Fibroblast of lung (primary cell): Measurements from ENCODE around the gene PCDHGA1. TPM values are rescaled to one million over a fixed set of nuclear protein-coding genes. Genes with fewer than 3 reads are reported as not detected.
A peak's percentile ranks its signal among the peaks of the same experiment; 100 is the strongest.

Experiments used
- DNase-seq, 2 donors: peaks; one replicate each; pipeline versions ENCODE4 v3.0.0 to v3.0.0-alpha.2; 2010; ENCODE audit warnings: low read depth in 2 of 2
- H2AFZ ChIP-seq: 2 replicates; pipeline ENCODE4 v1.5.1; 2012; ENCODE audit warnings: low read length, control low read depth, inconsistent platforms
- H3K27ac ChIP-seq: 2 replicates; pipeline ENCODE4 v1.5.1; 2011; ENCODE audit warnings: low read length, control low read depth; ENCODE audit not compliant: insufficient read depth
- H3K27me3 ChIP-seq: 2 replicates; pipeline ENCODE4 v1.5.1; 2011; ENCODE audit warnings: mild to moderate bottlenecking, low read length; ENCODE audit not compliant: control insufficient read depth, insufficient read depth
- H3K36me3 ChIP-seq: 2 replicates; pipeline ENCODE4 v1.5.1; 2011; ENCODE audit warnings: low read length; ENCODE audit not compliant: control insufficient read depth, insufficient read depth
- H3K4me1 ChIP-seq: 2 replicates; pipeline ENCODE4 v1.5.1; 2011; ENCODE audit warnings: low read length; ENCODE audit not compliant: control insufficient read depth, insufficient read depth; ENCODE audit errors: extremely low read depth
- H3K4me2 ChIP-seq: 2 replicates; pipeline ENCODE4 v1.5.1; 2011; ENCODE audit warnings: low read length, control low read depth; ENCODE audit not compliant: insufficient read depth; ENCODE audit errors: extremely low read depth
- H3K4me3 ChIP-seq, 4 experiments: fragments of 200-600 bp in 1 of 4; sonication (generic) in 1 of 4; replicated peaks in 1 of 4; 2 replicates each; pipeline ENCODE4 v1.5.1; 2011 to 2016; ENCODE audit warnings: low read length in 4 of 4, low read depth in 3 of 4, mild to moderate bottlenecking in 3 of 4, control low read depth in 2 of 4, inconsistent platforms in 1 of 4, mixed read lengths in 1 of 4; ENCODE audit not compliant: insufficient read depth in 1 of 4; ENCODE audit errors: control extremely low read depth in 1 of 4
- H3K79me2 ChIP-seq: 2 replicates; pipeline ENCODE4 v1.5.1; 2012; ENCODE audit warnings: mild to moderate bottlenecking, low read length, inconsistent platforms; ENCODE audit not compliant: control insufficient read depth, insufficient read depth
- H3K9ac ChIP-seq: 2 replicates; pipeline ENCODE4 v1.5.1; 2011; ENCODE audit warnings: mild to moderate bottlenecking, low read length, control low read depth; ENCODE audit not compliant: insufficient read depth
- H3K9me3 ChIP-seq: 2 replicates; pipeline ENCODE4 v1.5.1; 2012; ENCODE audit warnings: low read depth, low read length; ENCODE audit not compliant: control insufficient read depth, insufficient read depth
- H4K20me1 ChIP-seq: 2 replicates; pipeline ENCODE4 v1.5.1; 2011; ENCODE audit warnings: low read length; ENCODE audit not compliant: control insufficient read depth, insufficient read depth; ENCODE audit errors: extremely low read depth
- CTCF ChIP-seq, 2 donors: IDR thresholded peaks in 1 of 2; conservative IDR thresholded peaks in 1 of 2; 1 replicate in 1 of 2; 2 replicates in 1 of 2; pipeline ENCODE4 v1.5.1; 2011 to 2012; ENCODE audit warnings: low read length in 2 of 2, control low read depth in 1 of 2, inconsistent platforms in 1 of 2, low read depth in 1 of 2, mild to moderate bottlenecking in 1 of 2
- EZH2 ChIP-seq: IDR thresholded peaks from 2 replicates; pipeline ENCODE4 v1.5.1; 2012; ENCODE audit warnings: low read length, control low read depth, mild to moderate bottlenecking; ENCODE audit errors: missing control alignments
- polyA plus RNA-seq, 2 donors: library from polyadenylated mRNA; depleted of rRNA in 1 of 2; stranded (reverse) in 1 of 2; unstranded in 1 of 2; fragments of >200 nt; gene quantifications; 2 replicates each; pipeline ENCODE4 v1.2.1, GENCODE V29; 2011 to 2012; ENCODE audit warnings: missing spikeins in 1 of 2
- total RNA-seq: library from RNA; depleted of rRNA; stranded (reverse); fragments of >200 nt; gene quantifications from 2 replicates; pipeline ENCODE4 v1.2.1, GENCODE V29; 2014

The PCDHGA1 gene
- total and polyA plus RNA-seq, 2 donors (not counting 1 experiment from before 2014, with no cell fraction given): 1.6 to 1.8 TPM

- no peak for TF ChIP-seq EZH2
- Histone ChIP-seq H3K4me3 (peak overlapping the region in 3 of 4 experiments; percentile 3 to 52 (median 42)), H3K9me3 (no peaks in the 10 kb centered on the region), H3K36me3 (peaks cover 22% of the 10 kb centered on the region), H3K27ac (peak overlapping the region; percentile 80), H3K4me1 (peaks cover 39% of the 10 kb centered on the region), H3K27me3 (no peaks in the 10 kb centered on the region), H2AFZ (no peak overlapping the region), H3K79me2 (peaks cover 1% of the 10 kb centered on the region), H3K4me2 (peak overlapping the region; percentile 83), H3K9ac (peak overlapping the region; percentile 29), H4K20me1 (no peaks in the 10 kb centered on the region)
- DNase-seq: peak in 1 of 2 donors; percentile 44
Measured at GRCh38 chr5:141508440-141508797, 178.1 kb downstream of the PCDHGA1 start.

GRCh38 chr5:141508798-141509611, 178.7 kb downstream of the PCDHGA1 start:
- peak overlapping the region; percentile 80 for H3K27ac ChIP-seq
- DNase-seq: peak; percentile 94 to 97
- H3K4me3 ChIP-seq: peak overlapping the region in 3 of 4 experiments; percentile 3 to 52 (median 42)
- peaks cover 22% of the 10 kb centered on the region for H3K36me3 ChIP-seq
- no peaks in the 10 kb centered on the region for H3K27me3 ChIP-seq
- peak overlapping the region; percentile 49 for H3K9ac ChIP-seq
- peak overlapping the region; percentile 83 for H3K4me2 ChIP-seq
- no peak overlapping the region for H2AFZ ChIP-seq
- TF ChIP-seq CTCF (conservative IDR thresholded peaks at IDR 0.05 in 1 of 2, IDR thresholded peaks at IDR 0.05 in 1 of 2; ENCODE audit: low read depth in 1 of 2, low read length in 2 of 2) (no peak), EZH2 (no peak)
- H3K9me3 ChIP-seq: no peaks in the 10 kb centered on the region
- H3K4me1 ChIP-seq: peaks cover 45% of the 10 kb centered on the region
- no peaks in the 10 kb centered on the region for H4K20me1 ChIP-seq
- H3K79me2 ChIP-seq: peaks cover 1% of the 10 kb centered on the region

GRCh38 chr5:141510160-141510559, 179.8 kb downstream of the PCDHGA1 start:
- TF ChIP-seq EZH2 (no peak), CTCF (conservative IDR thresholded peaks at IDR 0.05 in 1 of 2, IDR thresholded peaks at IDR 0.05 in 1 of 2; ENCODE audit: low read depth in 1 of 2, low read length in 2 of 2) (no peak)
- DNase-seq: no peak
- H3K36me3 ChIP-seq: peaks cover 22% of the 10 kb centered on the region
- no peaks in the 10 kb centered on the region for H3K9me3 ChIP-seq
- H3K79me2 ChIP-seq: peaks cover 1% of the 10 kb centered on the region
- no peak overlapping the region for H3K27ac ChIP-seq
- no peak overlapping the region for H3K4me3 ChIP-seq
- H3K4me2 ChIP-seq: no peak overlapping the region
- no peak overlapping the region for H3K9ac ChIP-seq
- H3K4me1 ChIP-seq: peaks cover 55% of the 10 kb centered on the region
- H3K27me3 ChIP-seq: no peaks in the 10 kb centered on the region
- H2AFZ ChIP-seq: no peak overlapping the region
- H4K20me1 ChIP-seq: no peaks in the 10 kb centered on the region
